ENCODE results near the gene LDLRAP1. TPM values are rescaled to one million over a fixed set of nuclear protein-coding genes. Genes with fewer than 3 reads are reported as not detected.

LDLRAP1 gene
- total and polyA plus RNA-seq, 3 donors from 2014 or later = 11.7 to 19.8 (median 16.6) TPM

GRCh38 chr1:25554886-25555752, 11.7 kb downstream of the LDLRAP1 start:
- no peaks in the 10 kb centered on the region for H3K9me3 ChIP-seq
- DNase-seq = no peak
- 93 to 95% methylated on average over 7 to 14 of the region's 14 CpGs for WGBS, 2 donors
- no peaks in the 10 kb centered on the region for H3K36me3 ChIP-seq (ENCODE audit: low read depth, missing control alignments)
- peaks cover 9% of the 10 kb centered on the region for H3K4me1 ChIP-seq
- no peak overlapping the region for H3K4me3 ChIP-seq
- intact Hi-C loops (cut with DNase I; ENCODE audit: low total_unique reads) = no loop called here
- TF ChIP-seq CTCF (IDR thresholded peaks at IDR 0.05) (no peak), POLR2A (IDR thresholded peaks at IDR 0.05) (no peak)
- no peak overlapping the region for H3K27ac ChIP-seq
- no peaks in the 10 kb centered on the region for H3K27me3 ChIP-seq

GRCh38 chr1:25555753-25556092, 12.3 kb downstream of the LDLRAP1 start:
- Histone ChIP-seq H3K4me1 (peaks cover 4% of the 10 kb centered on the region), H3K27me3 (no peaks in the 10 kb centered on the region), H3K4me3 (no peak overlapping the region), H3K36me3 (ENCODE audit: low read depth, missing control alignments) (no peaks in the 10 kb centered on the region), H3K9me3 (no peaks in the 10 kb centered on the region), H3K27ac (no peak overlapping the region)
- no peak for TF ChIP-seq CTCF (IDR thresholded peaks at IDR 0.05)
- no peak for TF ChIP-seq POLR2A (IDR thresholded peaks at IDR 0.05)
- intact Hi-C loops (cut with DNase I; ENCODE audit: low total_unique reads) = no loop called here
- WGBS, 2 donors = 95 to 97% methylated on average over 5 of the region's 5 CpGs
- no peak for DNase-seq

GRCh38 chr1:25556132-25556670, 12.8 kb downstream of the LDLRAP1 start:
- Histone ChIP-seq H3K27me3 (no peaks in the 10 kb centered on the region), H3K27ac (no peak overlapping the region), H3K4me3 (no peak overlapping the region), H3K36me3 (ENCODE audit: low read depth, missing control alignments) (no peaks in the 10 kb centered on the region), H3K4me1 (no peaks in the 10 kb centered on the region), H3K9me3 (no peaks in the 10 kb centered on the region)
- no peak for DNase-seq
- intact Hi-C loops (cut with DNase I; ENCODE audit: low total_unique reads) = no loop called here
- WGBS, 2 donors = 91 to 97% methylated on average over 9 to 11 of the region's 11 CpGs
- TF ChIP-seq POLR2A (IDR thresholded peaks at IDR 0.05) (no peak), CTCF (IDR thresholded peaks at IDR 0.05) (no peak)

- H3K4me1 ChIP-seq = no peaks in the 10 kb centered on the region
- H3K36me3 ChIP-seq (ENCODE audit: low read depth, missing control alignments) = no peaks in the 10 kb centered on the region
- intact Hi-C loops (cut with DNase I; ENCODE audit: low total_unique reads) = no loop called here
- DNase-seq = no peak
- no peak for TF ChIP-seq POLR2A (IDR thresholded peaks at IDR 0.05)
- no peak for TF ChIP-seq CTCF (IDR thresholded peaks at IDR 0.05)
- no peaks in the 10 kb centered on the region for H3K9me3 ChIP-seq
- no peak overlapping the region for H3K27ac ChIP-seq
- 93 to 96% methylated on average over 6 to 10 of the region's 10 CpGs for WGBS, 2 donors
- no peaks in the 10 kb centered on the region for H3K27me3 ChIP-seq
- H3K4me3 ChIP-seq = no peak overlapping the region
Observed at GRCh38 chr1:25556791-25557476, 13.5 kb downstream of the LDLRAP1 start.
